Measurements from ENCODE around the gene RUVBL2. TPM values are rescaled to one million over a fixed set of nuclear protein-coding genes. Genes with fewer than 3 reads are reported as not detected.
"Not testable (repeated sequence)": the region's sequence is repeated elsewhere in the genome, so short reads cannot be mapped to it uniquely, and the experiment has no call there.

Gene RUVBL2
- total RNA-seq, 1 experiment from 2014 or later: 165 TPM

DNA sequence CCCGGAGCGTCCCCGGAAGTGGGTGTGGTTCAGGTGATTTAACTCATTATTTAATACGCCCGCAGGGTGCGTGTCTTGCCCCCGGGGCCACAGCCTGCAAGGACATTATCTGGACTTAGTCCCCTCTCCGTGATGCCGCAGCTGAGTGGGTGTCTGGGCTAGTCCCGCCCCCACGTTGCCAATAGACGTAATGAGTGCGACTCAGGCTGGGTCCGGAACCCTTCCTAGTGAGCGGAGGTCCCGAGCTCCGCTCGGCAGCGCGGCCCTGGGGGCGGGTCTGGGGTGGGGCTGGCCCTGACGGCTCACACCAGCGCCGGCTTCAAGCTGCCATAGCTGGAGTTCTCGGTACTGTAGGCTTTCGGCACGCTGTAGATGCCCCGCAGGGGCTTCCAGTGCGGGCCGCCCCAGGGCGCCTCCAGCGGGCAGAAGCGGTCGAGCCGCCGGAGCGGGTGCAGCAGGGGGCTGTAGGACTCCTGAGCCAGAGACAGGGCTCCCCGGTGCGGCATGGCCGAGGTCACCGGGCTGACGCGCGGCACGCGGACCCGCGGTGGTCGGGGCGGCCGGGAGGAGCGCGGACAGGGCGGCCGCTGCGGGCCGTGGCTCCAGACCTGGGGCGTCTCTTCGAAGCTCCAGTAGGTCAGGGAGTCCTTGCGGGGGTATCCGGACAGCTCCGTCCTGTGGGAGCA is 24.1 kb downstream of the RUVBL2 start:
- peak overlapping the region; percentile 49 for H3K4me3 ChIP-seq (ENCODE audit: low read depth, low read length)
- no peaks in the 10 kb centered on the region for H3K9me3 ChIP-seq
- Mint-ChIP-seq H3K27ac (ENCODE audit: unreplicated experiment) (no peak overlapping the region), H3K4me1 (ENCODE audit: low read depth, unreplicated experiment) (peaks cover 21% of the 10 kb centered on the region), H3K27me3 (ENCODE audit: insufficient read depth, unreplicated experiment) (no peaks in the 10 kb centered on the region), H3K9me3 (ENCODE audit: unreplicated experiment) (no peaks in the 10 kb centered on the region), H3K36me3 (ENCODE audit: insufficient read depth, unreplicated experiment) (peaks cover 36% of the 10 kb centered on the region), H3K4me3 (ENCODE audit: unreplicated experiment) (peak overlapping the region; percentile 79)
- H3K36me3 ChIP-seq (ENCODE audit: control insufficient read depth, insufficient read depth, low read length): peaks cover 1% of the 10 kb centered on the region; the same call in 1 of the 2 replicates
- H3K4me1 ChIP-seq: 0 out of 2 replicates have a peak, but pooled peaks cover 9% of the 10 kb centered on the region
- H3K27me3 ChIP-seq (replicated peaks; ENCODE audit: control insufficient read depth, insufficient read depth, low read length): no peaks in the 10 kb centered on the region; the same call in 1 of the 2 replicates
- TF ChIP-seq, protein P1, sequence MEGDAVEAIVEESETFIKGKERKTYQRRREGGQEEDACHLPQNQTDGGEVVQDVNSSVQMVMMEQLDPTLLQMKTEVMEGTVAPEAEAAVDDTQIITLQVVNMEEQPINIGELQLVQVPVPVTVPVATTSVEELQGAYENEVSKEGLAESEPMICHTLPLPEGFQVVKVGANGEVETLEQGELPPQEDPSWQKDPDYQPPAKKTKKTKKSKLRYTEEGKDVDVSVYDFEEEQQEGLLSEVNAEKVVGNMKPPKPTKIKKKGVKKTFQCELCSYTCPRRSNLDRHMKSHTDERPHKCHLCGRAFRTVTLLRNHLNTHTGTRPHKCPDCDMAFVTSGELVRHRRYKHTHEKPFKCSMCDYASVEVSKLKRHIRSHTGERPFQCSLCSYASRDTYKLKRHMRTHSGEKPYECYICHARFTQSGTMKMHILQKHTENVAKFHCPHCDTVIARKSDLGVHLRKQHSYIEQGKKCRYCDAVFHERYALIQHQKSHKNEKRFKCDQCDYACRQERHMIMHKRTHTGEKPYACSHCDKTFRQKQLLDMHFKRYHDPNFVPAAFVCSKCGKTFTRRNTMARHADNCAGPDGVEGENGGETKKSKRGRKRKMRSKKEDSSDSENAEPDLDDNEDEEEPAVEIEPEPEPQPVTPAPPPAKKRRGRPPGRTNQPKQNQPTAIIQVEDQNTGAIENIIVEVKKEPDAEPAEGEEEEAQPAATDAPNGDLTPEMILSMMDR (IDR thresholded peaks at IDR 0.05; ENCODE audit: insufficient read depth in 1 of 2, low read depth in 1 of 2, low read length in 1 of 2, severe bottlenecking in 1 of 2, unreplicated experiment in 1 of 2): peak; percentile 47 to 71
- POLR2A ChIA-PET: interaction anchor here (1.1 kb wide), 1 partner anchor 25 kb away, joined by 5 read pairs; the partner anchor contains the start of genes GYS1 and RUVBL2
- peak; percentile 87 to 88 for DNase-seq
- CTCF ChIA-PET: interaction anchor here (0.6 to 4.0 kb wide), 9 partner anchors 18 to 847 kb away, joined by 3 to 51 read pairs (median 4); partner anchors contain the start of genes GYS1, NTF4 and RUVBL2
- BruUV-seq (replicated peaks): no TSS peak
- intact Hi-C loops (cut with micrococcal nuclease; ENCODE audit: unreplicated experiment): loop anchor here (1.0 to 2.0 kb wide), 2 partner anchors 19 to 56 kb away; no protein-coding TSS in a partner anchor

DNA sequence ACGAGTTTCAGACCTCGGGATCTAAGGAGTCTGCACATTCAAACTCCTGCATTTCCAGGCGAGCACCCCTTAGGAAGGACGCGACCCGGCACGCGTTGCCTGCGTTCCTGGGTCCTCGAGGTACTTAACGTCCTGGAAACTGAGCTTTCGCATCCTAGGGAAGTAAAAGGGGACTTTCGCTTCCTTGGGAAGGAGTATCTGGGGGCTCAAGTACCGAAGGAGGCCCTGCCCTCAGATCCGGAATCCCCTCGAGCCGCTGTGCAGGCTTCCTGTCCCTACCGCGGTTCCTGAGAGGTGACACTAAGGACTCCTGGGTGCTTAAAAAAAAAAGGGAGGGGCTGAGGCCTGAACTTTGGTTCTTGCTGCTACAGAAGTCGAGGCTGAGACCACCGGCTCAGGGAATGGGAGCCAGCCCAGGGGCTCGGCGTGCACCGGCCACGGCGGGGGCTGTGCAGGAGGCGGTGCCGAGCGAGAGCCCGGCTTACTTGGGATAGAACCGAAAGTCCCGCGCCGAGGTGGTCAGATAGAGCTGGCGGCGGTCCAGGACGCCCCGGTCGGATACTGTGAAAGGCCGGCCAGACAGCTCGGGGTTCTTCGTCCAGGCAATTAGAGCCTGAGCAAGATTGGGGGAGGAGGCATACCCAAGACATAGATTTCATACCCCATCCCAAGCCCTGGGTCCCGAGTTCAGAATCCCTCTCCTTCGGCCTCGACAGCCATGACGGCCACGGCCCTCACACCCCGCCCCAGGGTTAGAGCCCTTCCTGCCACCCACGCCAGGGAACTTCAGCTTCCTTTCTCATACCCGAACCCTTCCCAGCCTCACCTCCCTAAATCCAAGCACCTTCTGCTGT is 24.9 kb downstream of the RUVBL2 start:
- H3K27me3 Mint-ChIP-seq (ENCODE audit: insufficient read depth, unreplicated experiment); BruUV-seq (replicated peaks); H3K9me3 ChIP-seq; H3K27me3 ChIP-seq (replicated peaks; ENCODE audit: control insufficient read depth, insufficient read depth, low read length); H3K9me3 Mint-ChIP-seq (ENCODE audit: unreplicated experiment); H3K36me3 ChIP-seq (ENCODE audit: control insufficient read depth, insufficient read depth, low read length); H3K4me1 ChIP-seq: not testable (repeated sequence)
- ChIA-PET POLR2A (interaction anchor here (0.9 to 1.3 kb wide), 3 partner anchors 25 to 55 kb away, joined by 3 to 9 read pairs (median 5); partner anchors contain the start of genes GYS1 and RUVBL2), CTCF (interaction anchor here (0.6 to 4.0 kb wide), 12 partner anchors 19 to 130 kb away, joined by 3 to 51 read pairs (median 6); partner anchors contain the start of genes GYS1, NTF4 and RUVBL2)
- peak in 1 of 2 experiments; percentile 38 for DNase-seq
- Mint-ChIP-seq H3K4me3 (ENCODE audit: unreplicated experiment) (peak overlapping the region; percentile 79), H3K27ac (ENCODE audit: unreplicated experiment) (peak overlapping the region; percentile 45), H3K4me1 (ENCODE audit: low read depth, unreplicated experiment) (peaks cover 21% of the 10 kb centered on the region), H3K36me3 (ENCODE audit: insufficient read depth, unreplicated experiment) (peaks cover 36% of the 10 kb centered on the region)
- H3K4me3 ChIP-seq (ENCODE audit: low read depth, low read length): peak overlapping the region; percentile 49
- intact Hi-C loops (cut with micrococcal nuclease; ENCODE audit: unreplicated experiment): loop anchor here (2.0 kb wide), 1 partner anchor 20 kb away; no protein-coding TSS in a partner anchor

DNA sequence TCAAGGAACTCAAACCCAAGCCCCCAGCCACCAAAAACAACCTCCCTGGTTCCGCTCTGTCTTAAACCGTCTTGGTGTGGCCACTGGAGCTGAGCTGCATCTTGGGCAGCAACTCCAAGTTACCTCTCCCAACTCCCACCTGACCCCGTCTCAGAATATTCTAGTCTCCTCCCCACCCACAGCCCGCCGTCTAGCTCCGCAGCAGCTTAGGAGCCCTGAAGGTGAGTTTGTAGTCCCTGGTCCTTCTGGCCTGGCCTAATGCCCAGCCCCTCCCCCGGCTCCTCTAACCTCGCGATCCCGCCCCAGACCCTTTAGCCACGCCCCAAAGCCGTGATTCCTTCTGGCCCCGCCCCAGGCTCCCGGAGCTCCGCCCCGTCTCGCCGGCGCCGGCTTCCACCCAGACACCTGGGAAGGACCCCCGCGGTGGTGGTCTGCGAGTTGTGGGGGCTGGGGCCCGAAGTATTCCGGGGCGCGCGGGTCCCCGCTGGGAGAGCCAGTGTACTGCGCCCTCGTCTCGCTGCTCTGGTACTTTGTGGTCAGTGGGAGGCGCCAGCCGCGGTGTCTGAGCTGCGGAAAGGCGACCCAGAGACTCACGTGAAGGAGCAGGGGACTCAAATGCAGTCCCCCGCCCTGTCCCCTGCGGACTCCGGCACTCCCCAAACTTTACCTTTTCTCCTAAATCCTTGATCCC is 25.7 kb downstream of the RUVBL2 start:
- H3K4me1 ChIP-seq: 0 out of 2 replicates have a peak, but pooled peaks cover 9% of the 10 kb centered on the region
- POLR2A ChIA-PET: interaction anchor here (0.5 to 1.3 kb wide), 4 partner anchors 26 to 155 kb away, joined by 3 to 9 read pairs (median 3); partner anchors contain the start of genes GYS1 and RUVBL2
- H3K4me3 Mint-ChIP-seq (ENCODE audit: unreplicated experiment): peak overlapping the region; percentile 79

More for the DNA sequence above, 25.7 kb downstream of the RUVBL2 start:
- no peaks in the 10 kb centered on the region for H3K27me3 Mint-ChIP-seq (ENCODE audit: insufficient read depth, unreplicated experiment)
- peaks cover 21% of the 10 kb centered on the region for H3K4me1 Mint-ChIP-seq (ENCODE audit: low read depth, unreplicated experiment)
- CTCF ChIA-PET: interaction anchor here (0.6 to 4.0 kb wide), 11 partner anchors 20 to 129 kb away, joined by 3 to 51 read pairs (median 5); partner anchors contain the start of genes GYS1, NTF4 and RUVBL2
- H3K27me3 ChIP-seq (replicated peaks; ENCODE audit: control insufficient read depth, insufficient read depth, low read length): no peaks in the 10 kb centered on the region; the same call in 1 of the 2 replicates
- no peaks in the 10 kb centered on the region for H3K9me3 ChIP-seq
- H3K4me3 ChIP-seq (ENCODE audit: low read depth, low read length): peak overlapping the region; percentile 49
- H3K27ac Mint-ChIP-seq (ENCODE audit: unreplicated experiment): peak overlapping the region; percentile 45
- no peaks in the 10 kb centered on the region for H3K9me3 Mint-ChIP-seq (ENCODE audit: unreplicated experiment)
- BruUV-seq (replicated peaks): no TSS peak
- TF ChIP-seq, protein P1 (IDR thresholded peaks at IDR 0.05; ENCODE audit: insufficient read depth in 1 of 2, low read depth in 1 of 2, low read length in 1 of 2, severe bottlenecking in 1 of 2, unreplicated experiment in 1 of 2): peak in 1 of 2 experiments; percentile 34
- peaks cover 1% of the 10 kb centered on the region; the same call in 1 of the 2 replicates for H3K36me3 ChIP-seq (ENCODE audit: control insufficient read depth, insufficient read depth, low read length)
- H3K36me3 Mint-ChIP-seq (ENCODE audit: insufficient read depth, unreplicated experiment): peaks cover 31% of the 10 kb centered on the region
- intact Hi-C loops (cut with micrococcal nuclease; ENCODE audit: unreplicated experiment): loop anchor here (2.0 kb wide), 1 partner anchor 21 kb away; no protein-coding TSS in a partner anchor
- peak; percentile 84 to 88 for DNase-seq

Measured in Caco-2 (cell line).